ENCODE results near the gene ZNF213.
A peak's percentile ranks its signal among the peaks of the same experiment; 100 is the strongest.
"Not testable (repeated sequence)": the region's sequence is repeated elsewhere in the genome, so short reads cannot be mapped to it uniquely, and the experiment has no call there.

The ZNF213 gene

GRCh38 chr16:3135126-3135715 is 392 bp downstream of the ZNF213 start:
- no peaks in the 10 kb centered on the region for H3K9me3 ChIP-seq (ENCODE audit: insufficient read depth, low read length)
- peaks cover 49% of the 10 kb centered on the region for H3K36me3 ChIP-seq (ENCODE audit: insufficient read depth, insufficient read length, low read length)
- peaks cover 10% of the 10 kb centered on the region for H3K4me1 ChIP-seq (ENCODE audit: insufficient read depth, insufficient read length)
- H3K9ac ChIP-seq (ENCODE audit: insufficient read length, low read depth) = peak overlapping the region; percentile 97
- peak overlapping the region; percentile 94 for H3K4me3 ChIP-seq (ENCODE audit: insufficient read length, low read depth)
- H3K27me3 ChIP-seq (ENCODE audit: insufficient read depth, insufficient read length) = no peaks in the 10 kb centered on the region
- DNase-seq (ENCODE audit: low read depth, low spot score) = no peak
- TF ChIP-seq YY1 (IDR thresholded peaks at IDR 0.05; ENCODE audit: insufficient read depth, insufficient read length) (no peak), ZNF274 (IDR thresholded peaks at IDR 0.05; ENCODE audit: low read depth, low read length) (no peak), SUZ12 (IDR thresholded peaks at IDR 0.05; ENCODE audit: extremely low read depth, insufficient read depth, insufficient read length) (no peak)

GRCh38 chr16:3137267-3137666 is 2.4 kb downstream of the ZNF213 start:
- peaks cover 57% of the 10 kb centered on the region for H3K36me3 ChIP-seq (ENCODE audit: insufficient read depth, insufficient read length, low read length)
- H3K4me1 ChIP-seq (ENCODE audit: insufficient read depth, insufficient read length) = peaks cover 10% of the 10 kb centered on the region
- DNase-seq (ENCODE audit: low read depth, low spot score) = no peak
- H3K9ac ChIP-seq (ENCODE audit: insufficient read length, low read depth) = peak overlapping the region; percentile 58
- no peaks in the 10 kb centered on the region for H3K9me3 ChIP-seq (ENCODE audit: insufficient read depth, low read length)
- TF ChIP-seq YY1 (IDR thresholded peaks at IDR 0.05; ENCODE audit: insufficient read depth, insufficient read length) (no peak), SUZ12 (IDR thresholded peaks at IDR 0.05; ENCODE audit: extremely low read depth, insufficient read depth, insufficient read length) (no peak), ZNF274 (IDR thresholded peaks at IDR 0.05; ENCODE audit: low read depth, low read length) (no peak)
- no peak overlapping the region for H3K4me3 ChIP-seq (ENCODE audit: insufficient read length, low read depth)
- no peaks in the 10 kb centered on the region for H3K27me3 ChIP-seq (ENCODE audit: insufficient read depth, insufficient read length)

GRCh38 chr16:3138342-3138741 is 3.5 kb downstream of the ZNF213 start:
- no peak for DNase-seq (ENCODE audit: low read depth, low spot score)
- Histone ChIP-seq H3K9ac (ENCODE audit: insufficient read length, low read depth) (no peak overlapping the region), H3K9me3 (ENCODE audit: insufficient read depth, low read length) (no peaks in the 10 kb centered on the region), H3K36me3 (ENCODE audit: insufficient read depth, insufficient read length, low read length) (peaks cover 55% of the 10 kb centered on the region), H3K4me3 (ENCODE audit: insufficient read length, low read depth) (no peak overlapping the region), H3K4me1 (ENCODE audit: insufficient read depth, insufficient read length) (peaks cover 10% of the 10 kb centered on the region), H3K27me3 (ENCODE audit: insufficient read depth, insufficient read length) (no peaks in the 10 kb centered on the region)
- TF ChIP-seq SUZ12 (IDR thresholded peaks at IDR 0.05; ENCODE audit: extremely low read depth, insufficient read depth, insufficient read length) (no peak), ZNF274 (IDR thresholded peaks at IDR 0.05; ENCODE audit: low read depth, low read length) (no peak), YY1 (IDR thresholded peaks at IDR 0.05; ENCODE audit: insufficient read depth, insufficient read length) (no peak)

GRCh38 chr16:3138823-3139426 is 4.1 kb downstream of the ZNF213 start:
- Histone ChIP-seq H3K36me3 (ENCODE audit: insufficient read depth, insufficient read length, low read length) (peaks cover 55% of the 10 kb centered on the region), H3K9me3 (ENCODE audit: insufficient read depth, low read length) (no peaks in the 10 kb centered on the region), H3K27me3 (ENCODE audit: insufficient read depth, insufficient read length) (no peaks in the 10 kb centered on the region), H3K4me1 (ENCODE audit: insufficient read depth, insufficient read length) (peaks cover 13% of the 10 kb centered on the region), H3K4me3 (ENCODE audit: insufficient read length, low read depth) (no peak overlapping the region), H3K9ac (ENCODE audit: insufficient read length, low read depth) (no peak overlapping the region)
- no peak for TF ChIP-seq ZNF274 (IDR thresholded peaks at IDR 0.05; ENCODE audit: low read depth, low read length)
- TF ChIP-seq YY1 (IDR thresholded peaks at IDR 0.05; ENCODE audit: insufficient read depth, insufficient read length) = no peak
- no peak for TF ChIP-seq SUZ12 (IDR thresholded peaks at IDR 0.05; ENCODE audit: extremely low read depth, insufficient read depth, insufficient read length)
- no peak for DNase-seq (ENCODE audit: low read depth, low spot score)

GRCh38 chr16:3139561-3139960 is 4.7 kb downstream of the ZNF213 start:
- H3K27me3 ChIP-seq (ENCODE audit: insufficient read depth, insufficient read length); DNase-seq (ENCODE audit: low read depth, low spot score); H3K9me3 ChIP-seq (ENCODE audit: insufficient read depth, low read length); H3K9ac ChIP-seq (ENCODE audit: insufficient read length, low read depth); H3K4me3 ChIP-seq (ENCODE audit: insufficient read length, low read depth): not testable (repeated sequence)
- Histone ChIP-seq H3K36me3 (ENCODE audit: insufficient read depth, insufficient read length, low read length) (peaks cover 55% of the 10 kb centered on the region), H3K4me1 (ENCODE audit: insufficient read depth, insufficient read length) (peaks cover 19% of the 10 kb centered on the region)

GRCh38 chr16:3140603-3141427 is 6.0 kb downstream of the ZNF213 start:
- H3K4me1 ChIP-seq (ENCODE audit: insufficient read depth, insufficient read length) = peaks cover 27% of the 10 kb centered on the region
- H3K27me3 ChIP-seq (ENCODE audit: insufficient read depth, insufficient read length) = no peaks in the 10 kb centered on the region
- peaks cover 55% of the 10 kb centered on the region for H3K36me3 ChIP-seq (ENCODE audit: insufficient read depth, insufficient read length, low read length)
- H3K9ac ChIP-seq (ENCODE audit: insufficient read length, low read depth) = no peak overlapping the region
- no peak overlapping the region for H3K4me3 ChIP-seq (ENCODE audit: insufficient read length, low read depth)
- no peak for DNase-seq (ENCODE audit: low read depth, low spot score)
- no peaks in the 10 kb centered on the region for H3K9me3 ChIP-seq (ENCODE audit: insufficient read depth, low read length)
- TF ChIP-seq SUZ12 (IDR thresholded peaks at IDR 0.05; ENCODE audit: extremely low read depth, insufficient read depth, insufficient read length) (no peak), ZNF274 (IDR thresholded peaks at IDR 0.05; ENCODE audit: low read depth, low read length) (no peak), YY1 (IDR thresholded peaks at IDR 0.05; ENCODE audit: insufficient read depth, insufficient read length) (no peak)

GRCh38 chr16:3141781-3142311 is 7.0 kb downstream of the ZNF213 start:
- TF ChIP-seq SUZ12 (IDR thresholded peaks at IDR 0.05; ENCODE audit: extremely low read depth, insufficient read depth, insufficient read length) (no peak), ZNF274 (IDR thresholded peaks at IDR 0.05; ENCODE audit: low read depth, low read length) (no peak), YY1 (IDR thresholded peaks at IDR 0.05; ENCODE audit: insufficient read depth, insufficient read length) (no peak)
- Histone ChIP-seq H3K9ac (ENCODE audit: insufficient read length, low read depth) (no peak overlapping the region), H3K36me3 (ENCODE audit: insufficient read depth, insufficient read length, low read length) (peaks cover 55% of the 10 kb centered on the region), H3K4me1 (ENCODE audit: insufficient read depth, insufficient read length) (peaks cover 32% of the 10 kb centered on the region), H3K9me3 (ENCODE audit: insufficient read depth, low read length) (no peaks in the 10 kb centered on the region), H3K4me3 (ENCODE audit: insufficient read length, low read depth) (no peak overlapping the region), H3K27me3 (ENCODE audit: insufficient read depth, insufficient read length) (no peaks in the 10 kb centered on the region)
- DNase-seq (ENCODE audit: low read depth, low spot score) = no peak

All from NT2/D1 (cell line).